ENCODE measurements around the gene SH2D3C.

GRCh38 chr9:127793093-127793708, 14.7 kb upstream of the SH2D3C start:
- TF ChIP-seq YY1 (IDR thresholded peaks at IDR 0.05; ENCODE audit: low read depth, low read length): no peak
- peak in 1 of 2 experiments; percentile 45; a peak in 2 of 3 replicates for TF ChIP-seq POLR2A (IDR thresholded peaks at IDR 0.05; ENCODE audit: control extremely low read depth in 1 of 2, low read depth in 2 of 2, low read length in 2 of 2)
- no peak for TF ChIP-seq KDM5A (IDR thresholded peaks at IDR 0.05; ENCODE audit: low read length)
- TF ChIP-seq, protein P1, sequence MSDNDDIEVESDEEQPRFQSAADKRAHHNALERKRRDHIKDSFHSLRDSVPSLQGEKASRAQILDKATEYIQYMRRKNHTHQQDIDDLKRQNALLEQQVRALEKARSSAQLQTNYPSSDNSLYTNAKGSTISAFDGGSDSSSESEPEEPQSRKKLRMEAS (IDR thresholded peaks at IDR 0.05): no peak
- TF ChIP-seq, protein P2, sequence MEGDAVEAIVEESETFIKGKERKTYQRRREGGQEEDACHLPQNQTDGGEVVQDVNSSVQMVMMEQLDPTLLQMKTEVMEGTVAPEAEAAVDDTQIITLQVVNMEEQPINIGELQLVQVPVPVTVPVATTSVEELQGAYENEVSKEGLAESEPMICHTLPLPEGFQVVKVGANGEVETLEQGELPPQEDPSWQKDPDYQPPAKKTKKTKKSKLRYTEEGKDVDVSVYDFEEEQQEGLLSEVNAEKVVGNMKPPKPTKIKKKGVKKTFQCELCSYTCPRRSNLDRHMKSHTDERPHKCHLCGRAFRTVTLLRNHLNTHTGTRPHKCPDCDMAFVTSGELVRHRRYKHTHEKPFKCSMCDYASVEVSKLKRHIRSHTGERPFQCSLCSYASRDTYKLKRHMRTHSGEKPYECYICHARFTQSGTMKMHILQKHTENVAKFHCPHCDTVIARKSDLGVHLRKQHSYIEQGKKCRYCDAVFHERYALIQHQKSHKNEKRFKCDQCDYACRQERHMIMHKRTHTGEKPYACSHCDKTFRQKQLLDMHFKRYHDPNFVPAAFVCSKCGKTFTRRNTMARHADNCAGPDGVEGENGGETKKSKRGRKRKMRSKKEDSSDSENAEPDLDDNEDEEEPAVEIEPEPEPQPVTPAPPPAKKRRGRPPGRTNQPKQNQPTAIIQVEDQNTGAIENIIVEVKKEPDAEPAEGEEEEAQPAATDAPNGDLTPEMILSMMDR (IDR thresholded peaks at IDR 0.05; ENCODE audit: control extremely low read depth in 1 of 3, insufficient read depth in 1 of 3, low read depth in 1 of 3, low read length in 3 of 3): no peak
- TF ChIP-seq RAD21 (IDR thresholded peaks at IDR 0.05 in 1 of 2, conservative IDR thresholded peaks at IDR 0.05 in 1 of 2; ENCODE audit: low read depth in 2 of 2, low read length in 2 of 2): no peak
- TF ChIP-seq CBX5 (IDR thresholded peaks at IDR 0.05; ENCODE audit: low read depth, low read length): no peak
- TF ChIP-seq CHD7 (IDR thresholded peaks at IDR 0.05; ENCODE audit: insufficient replicate concordance, low read length): no peak
- no peak for TF ChIP-seq BRCA1 (IDR thresholded peaks at IDR 0.05; ENCODE audit: low read depth, low read length)
- TF ChIP-seq SP4 (IDR thresholded peaks at IDR 0.05; ENCODE audit: low read length): no peak
- TF ChIP-seq JUND (IDR thresholded peaks at IDR 0.05; ENCODE audit: low read length): no peak
- no peak for TF ChIP-seq RXRA (IDR thresholded peaks at IDR 0.05; ENCODE audit: insufficient read depth, low read depth, low read length)
- no peak for TF ChIP-seq EGR1 (IDR thresholded peaks at IDR 0.05; ENCODE audit: borderline replicate concordance, low read depth, low read length)
- TF ChIP-seq EP300 (IDR thresholded peaks at IDR 0.05; ENCODE audit: borderline replicate concordance in 1 of 2, low read depth in 2 of 2, low read length in 2 of 2): no peak
